Kidney glomerular epithelial cell (primary cell): ENCODE measurements around the gene KRTAP9-7.
A peak's percentile ranks its signal among the peaks of the same experiment; 100 is the strongest.

Experiments
- DNase-seq: peaks from one replicate; lab custom pipeline; 2025; lab: John Stamatoyannopoulos, UW

Gene KRTAP9-7

GRCh38 chr17:41271858-41272257 lies 3.6 kb upstream of the KRTAP9-7 start:
- DNase-seq, result no peak

- peak; percentile 81 for DNase-seq
Measured at GRCh38 chr17:41278176-41278955, 2.9 kb downstream of the KRTAP9-7 start.

- DNase-seq, result peak; percentile 26
Measured at GRCh38 chr17:41284043-41284442, 8.5 kb downstream of the KRTAP9-7 start.

- peak; percentile 28 for DNase-seq
Measured at GRCh38 chr17:41284546-41284945, 9.0 kb downstream of the KRTAP9-7 start.

GRCh38 chr17:41287050-41287449 lies 11.6 kb downstream of the KRTAP9-7 start:
- DNase-seq, result peak; percentile 1

- DNase-seq, result no peak
Measured at GRCh38 chr17:41294016-41294415, 18.5 kb downstream of the KRTAP9-7 start.

GRCh38 chr17:41296846-41297245 lies 21.3 kb downstream of the KRTAP9-7 start:
- DNase-seq, result no peak

- DNase-seq, result no peak
Measured at GRCh38 chr17:41298458-41299135, 23.1 kb downstream of the KRTAP9-7 start.

- DNase-seq, result no peak
Measured at GRCh38 chr17:41301204-41301790, 25.8 kb downstream of the KRTAP9-7 start.

GRCh38 chr17:41301916-41302901 lies 26.7 kb downstream of the KRTAP9-7 start, which contains the start of gene KRTAP29-1:
Gene KRTAP29-1, minus strand, starts transcription at chr17:41302851. Its CDS starts 0 bp downstream, at chr17:41302851.
- DNase-seq, result no peak

- DNase-seq, result no peak
Measured at GRCh38 chr17:41302981-41303380, 27.5 kb downstream of the KRTAP9-7 start.

- no peak for DNase-seq
Measured at GRCh38 chr17:41304091-41304490, 28.6 kb downstream of the KRTAP9-7 start.

GRCh38 chr17:41307647-41308046 lies 32.1 kb downstream of the KRTAP9-7 start:
- no peak for DNase-seq

- no peak for DNase-seq
Measured at GRCh38 chr17:41308251-41308917, 32.9 kb downstream of the KRTAP9-7 start.

GRCh38 chr17:41308918-41309359 lies 33.4 kb downstream of the KRTAP9-7 start, which contains the start of gene KRTAP16-1:
Gene KRTAP16-1, minus strand, starts transcription at chr17:41309309. Its CDS starts 56 bp downstream, at chr17:41309253.
- DNase-seq, result no peak

GRCh38 chr17:41311111-41311510 lies 35.6 kb downstream of the KRTAP9-7 start:
- no peak for DNase-seq

- DNase-seq, result no peak
Measured at GRCh38 chr17:41315204-41315794, 39.8 kb downstream of the KRTAP9-7 start, which contains the start of gene KRTAP17-1. Gene KRTAP17-1, minus strand, starts transcription at chr17:41315710. Its CDS starts 60 bp downstream, at chr17:41315650.

- no peak for DNase-seq
Measured at GRCh38 chr17:41315814-41316445, 40.4 kb downstream of the KRTAP9-7 start.

- DNase-seq, result no peak
Measured at GRCh38 chr17:41318231-41318630, 42.7 kb downstream of the KRTAP9-7 start.
